Measurements from ENCODE around the gene STAT3. TPM values are rescaled to one million over a fixed set of nuclear protein-coding genes. Genes with fewer than 3 reads are reported as not detected.
A peak's percentile ranks its signal among the peaks of the same experiment; 100 is the strongest.

The STAT3 gene
- total RNA-seq, 4 donors from 2014 or later = 115 to 298 (median 171) TPM

GRCh38 chr17:42294469-42295398 lies 93.5 kb downstream of the STAT3 start:
- no peak overlapping the region for H3K4me3 ChIP-seq
- no peaks in the 10 kb centered on the region for H3K27me3 ChIP-seq
- TF ChIP-seq CTCF (IDR thresholded peaks at IDR 0.05) (no peak), POLR2A (IDR thresholded peaks at IDR 0.05) (no peak)
- intact Hi-C loops (cut with DNase I; ENCODE audit: low total_unique reads) = no loop called here
- no peaks in the 10 kb centered on the region for H3K4me1 ChIP-seq
- no peak for DNase-seq
- H3K27ac ChIP-seq = no peak overlapping the region
- H3K36me3 ChIP-seq = no peaks in the 10 kb centered on the region
- H3K9me3 ChIP-seq = no peaks in the 10 kb centered on the region

- intact Hi-C loops (cut with DNase I; ENCODE audit: low total_unique reads) = no loop called here
- no peak for TF ChIP-seq POLR2A (IDR thresholded peaks at IDR 0.05)
- no peak for TF ChIP-seq CTCF (IDR thresholded peaks at IDR 0.05)
- no peak overlapping the region for H3K27ac ChIP-seq
- H3K36me3 ChIP-seq = no peaks in the 10 kb centered on the region
- no peaks in the 10 kb centered on the region for H3K27me3 ChIP-seq
- no peak overlapping the region for H3K4me3 ChIP-seq
- no peaks in the 10 kb centered on the region for H3K9me3 ChIP-seq
- H3K4me1 ChIP-seq = peaks cover 6 to 7% of the 10 kb centered on the region in 2 donors
- peak in 1 of 2 donors; percentile 12 for DNase-seq
Observed at GRCh38 chr17:42291129-42291528, 97.1 kb downstream of the STAT3 start.

- Histone ChIP-seq H3K27me3 (no peaks in the 10 kb centered on the region), H3K9me3 (no peaks in the 10 kb centered on the region), H3K27ac (no peak overlapping the region), H3K4me1 (peaks cover 6 to 7% of the 10 kb centered on the region in 2 donors), H3K4me3 (no peak overlapping the region), H3K36me3 (no peaks in the 10 kb centered on the region)
- intact Hi-C loops (cut with DNase I; ENCODE audit: low total_unique reads) = no loop called here
- TF ChIP-seq CTCF (IDR thresholded peaks at IDR 0.05) (no peak), POLR2A (IDR thresholded peaks at IDR 0.05) (no peak)
- no peak for DNase-seq
Observed at GRCh38 chr17:42290577-42290976, 97.7 kb downstream of the STAT3 start.

- H3K27me3 ChIP-seq = no peaks in the 10 kb centered on the region
- no peak for TF ChIP-seq POLR2A (IDR thresholded peaks at IDR 0.05)
- TF ChIP-seq CTCF (IDR thresholded peaks at IDR 0.05) = no peak
- no peaks in the 10 kb centered on the region for H3K36me3 ChIP-seq
- peaks cover 6 to 7% of the 10 kb centered on the region in 2 donors for H3K4me1 ChIP-seq
- peak; percentile 15 to 16 for DNase-seq
- peak overlapping the region; percentile 89 to 91 for H3K27ac ChIP-seq
- no peak overlapping the region for H3K4me3 ChIP-seq
- intact Hi-C loops (cut with DNase I; ENCODE audit: low total_unique reads) = no loop called here
- H3K9me3 ChIP-seq = no peaks in the 10 kb centered on the region
Observed at GRCh38 chr17:42289611-42290181, 98.5 kb downstream of the STAT3 start.
